NCI-H748 treated with DMSO at 0.1 percent for 48 hours (cell line): Measurements from ENCODE around the gene TTC28.

Source experiments
- DNase-seq: peaks from one replicate; lab custom pipeline; 2025; lab: John Stamatoyannopoulos, UW

Gene TTC28

DNA sequence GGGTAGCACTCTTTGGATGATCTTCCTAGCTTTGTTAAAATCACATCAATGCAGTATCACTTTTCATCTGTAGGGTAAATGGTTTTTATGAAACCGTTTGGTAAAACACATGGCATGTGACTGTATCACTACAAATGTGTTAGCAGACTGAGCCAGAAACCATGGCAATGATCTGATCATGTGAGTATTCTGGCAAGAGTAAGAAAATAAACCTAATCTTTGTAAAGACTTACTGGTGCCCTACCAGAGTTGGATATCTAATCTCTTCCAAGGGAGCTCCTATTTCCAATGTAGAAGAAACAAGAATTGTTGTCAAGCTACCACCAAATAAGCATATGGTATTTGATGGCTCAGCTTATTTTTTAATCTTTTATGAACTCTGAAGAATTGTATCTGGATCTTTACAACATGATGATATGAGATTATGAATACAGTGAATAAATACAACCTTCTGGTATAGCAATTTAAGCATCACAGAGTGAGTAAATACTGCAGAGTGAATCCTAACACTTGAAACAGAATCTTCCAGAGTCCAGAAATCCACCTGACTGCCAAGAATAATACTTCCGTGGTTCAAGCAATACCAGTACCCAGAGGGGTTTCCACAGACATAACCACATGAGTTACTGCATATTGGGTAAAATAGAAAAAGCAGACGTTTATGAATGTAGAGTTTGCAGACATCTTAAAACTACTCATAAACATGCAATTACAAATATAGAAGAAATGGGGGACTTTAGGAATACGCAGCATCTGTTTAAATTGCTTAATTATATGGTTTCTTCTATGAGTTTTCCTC, 238.8 kb downstream of the TTC28 start:
- DNase-seq = no peak

GRCh38 chr22:28438183-28438768, 241.4 kb downstream of the TTC28 start:
- no peak for DNase-seq

DNA sequence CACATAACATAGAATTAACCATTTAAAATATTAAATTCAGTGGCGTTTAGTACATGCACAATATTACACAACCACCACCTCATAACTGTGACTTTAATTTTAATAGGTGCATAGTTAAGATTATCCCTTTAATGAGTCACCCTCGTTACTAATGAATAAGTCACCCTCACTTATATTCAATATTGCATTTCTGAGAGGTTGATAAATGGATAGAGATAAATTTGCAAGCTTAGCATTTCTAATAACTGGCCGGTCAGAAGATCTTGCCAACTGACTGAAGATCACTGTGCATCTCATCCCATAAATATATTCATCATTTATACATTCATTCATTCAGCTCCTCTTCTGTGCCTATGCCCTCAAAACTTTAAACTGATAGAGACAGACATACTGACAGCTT, 243.7 kb downstream of the TTC28 start:
- no peak for DNase-seq

DNA sequence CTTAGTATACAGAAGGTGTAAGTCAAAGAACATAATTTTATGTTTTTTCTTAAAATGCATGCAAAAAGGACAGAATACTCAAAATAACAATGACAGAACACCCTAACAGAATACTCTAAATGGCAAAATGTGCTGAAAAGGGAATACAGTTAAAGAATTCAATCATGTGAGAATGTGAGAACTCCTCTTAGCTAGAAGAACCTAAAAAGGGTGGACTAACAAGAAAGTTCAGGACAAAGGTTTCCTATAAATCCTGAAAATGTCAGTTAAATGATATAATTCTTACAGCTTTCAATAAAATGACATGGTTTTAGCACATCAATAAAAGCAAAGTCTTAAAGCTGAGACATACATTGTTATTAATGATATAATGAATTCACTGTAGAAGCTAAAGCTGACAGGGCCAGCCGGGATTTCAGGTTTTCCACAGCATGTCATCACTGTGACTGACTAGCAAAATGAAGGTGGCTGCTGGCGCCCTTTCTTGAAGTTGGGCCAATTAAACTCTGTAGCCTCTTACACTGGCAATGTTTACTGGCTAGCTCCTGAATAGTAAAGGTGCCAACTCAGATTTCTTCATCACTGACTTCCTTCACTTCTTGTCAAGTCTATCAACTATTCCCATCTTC, 244.4 kb downstream of the TTC28 start:
- DNase-seq = no peak

- no peak for DNase-seq
Observed at GRCh38 chr22:28430466-28431025, 249.1 kb downstream of the TTC28 start.

DNA sequence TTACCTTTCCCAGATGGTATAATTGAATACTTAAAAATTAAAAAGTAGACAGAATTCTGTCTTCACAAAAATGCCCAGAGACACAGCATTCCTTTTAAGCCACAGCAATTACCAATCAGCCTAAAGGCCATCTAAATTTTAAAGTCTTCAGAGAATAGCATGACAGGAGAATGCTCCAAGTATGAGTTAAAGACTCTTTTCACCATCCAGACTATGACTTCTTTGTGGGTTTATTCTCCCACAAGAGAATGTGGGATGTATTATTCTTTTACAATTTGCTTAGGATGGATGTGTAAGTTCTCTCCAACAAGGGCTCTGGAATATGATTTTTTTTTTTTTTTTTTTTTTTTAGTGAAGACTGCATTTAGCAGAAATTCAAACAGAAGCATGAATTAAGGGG, 249.9 kb downstream of the TTC28 start:
- no peak for DNase-seq

- DNase-seq = no peak
Observed at GRCh38 chr22:28428271-28428670, 251.4 kb downstream of the TTC28 start.

DNA sequence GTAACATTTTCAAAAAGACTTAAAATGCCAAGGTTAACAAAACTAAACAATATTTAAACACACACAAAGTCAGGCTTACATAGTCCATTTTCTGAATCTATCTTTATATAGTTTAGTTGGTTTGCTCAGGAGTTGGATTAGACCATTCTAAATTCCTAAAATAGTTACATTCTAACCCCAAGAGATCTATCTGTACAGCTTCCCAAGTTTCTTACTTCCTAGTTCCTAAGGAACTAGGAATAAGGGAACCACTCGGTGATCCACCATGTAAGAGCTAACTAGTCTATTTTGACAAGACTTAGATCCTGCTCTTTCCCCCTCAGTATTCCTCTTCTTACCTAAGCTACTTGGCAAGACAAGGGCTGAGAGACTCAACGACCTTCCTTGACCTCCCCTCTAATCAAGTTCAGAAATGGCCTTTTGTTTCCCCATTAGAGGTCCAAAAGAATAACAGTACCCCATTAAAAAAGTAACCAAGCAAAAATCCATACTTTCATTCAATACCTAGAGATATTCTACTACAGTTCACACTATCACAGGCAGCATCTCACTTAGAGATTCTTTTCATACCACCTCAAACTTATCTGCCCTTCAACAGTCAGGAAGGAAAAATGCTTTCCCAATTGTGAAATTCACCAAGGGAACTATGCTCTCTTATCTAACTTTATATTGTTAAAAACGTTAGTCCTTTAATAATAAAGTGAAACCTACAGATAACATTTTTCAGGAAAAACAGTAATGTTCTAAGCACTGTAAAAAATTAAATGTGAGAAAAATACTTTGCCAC, 253.1 kb downstream of the TTC28 start:
- DNase-seq = no peak

DNA sequence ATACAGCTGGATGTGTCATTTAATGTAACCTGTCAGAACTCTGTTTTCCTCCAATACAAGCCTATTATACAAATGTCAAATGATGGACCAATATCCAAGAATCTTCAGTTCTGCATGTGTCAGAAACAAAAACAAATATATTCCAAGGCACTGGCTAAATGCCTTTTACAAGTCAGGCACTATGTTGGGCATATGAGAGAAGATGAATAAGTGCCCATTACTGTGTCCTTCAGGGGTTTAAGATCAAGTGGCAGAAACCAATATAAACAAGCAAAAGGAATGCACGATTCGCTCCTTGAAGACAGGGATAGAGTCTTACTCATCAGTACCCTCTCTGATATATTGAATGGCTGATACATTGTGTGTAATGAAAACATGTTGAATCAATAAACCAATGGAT, 254.4 kb downstream of the TTC28 start:
- no peak for DNase-seq

- DNase-seq = peak; percentile 15
Observed at GRCh38 chr22:28424427-28425080, 255.1 kb downstream of the TTC28 start.

DNA sequence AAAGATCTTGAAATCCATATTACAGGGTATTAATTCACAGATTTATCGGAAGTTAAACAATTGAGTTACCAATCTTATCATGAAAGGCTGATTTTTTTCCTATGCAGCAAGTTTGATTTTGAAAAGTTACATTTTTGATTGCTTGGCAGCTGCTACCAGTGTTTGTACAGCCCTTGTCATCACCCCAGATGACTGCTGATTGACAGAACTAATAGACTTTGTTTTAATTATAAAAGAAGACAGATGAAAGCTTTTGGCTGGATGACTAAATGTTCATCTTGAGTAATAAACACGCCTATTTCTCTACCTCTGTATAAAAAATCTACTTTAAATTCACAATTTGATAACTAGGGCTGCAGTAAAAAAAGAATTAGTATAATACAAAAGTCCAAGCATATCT, 259.7 kb downstream of the TTC28 start:
- DNase-seq = no peak

DNA sequence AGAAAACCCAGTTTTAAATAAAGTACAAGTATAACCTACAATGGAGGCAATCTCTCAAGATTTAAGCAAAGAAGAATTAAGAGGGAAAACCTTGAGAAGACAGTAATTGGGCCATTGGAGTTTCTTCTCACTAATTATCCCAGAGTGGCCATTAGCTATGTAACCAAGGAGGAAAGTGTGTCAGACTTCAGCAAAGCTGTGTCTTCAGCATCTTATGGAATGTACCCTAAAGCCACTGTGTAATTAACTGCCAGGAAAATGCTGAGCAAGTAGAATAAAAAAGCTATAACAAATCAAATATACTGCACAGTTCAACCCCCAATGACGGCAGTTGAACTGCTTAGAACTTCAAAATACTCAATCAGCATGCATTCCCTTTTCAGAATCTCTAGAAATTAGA, 261.6 kb downstream of the TTC28 start:
- DNase-seq = no peak

- DNase-seq = no peak
Observed at GRCh38 chr22:28417431-28417830, 262.2 kb downstream of the TTC28 start.

DNA sequence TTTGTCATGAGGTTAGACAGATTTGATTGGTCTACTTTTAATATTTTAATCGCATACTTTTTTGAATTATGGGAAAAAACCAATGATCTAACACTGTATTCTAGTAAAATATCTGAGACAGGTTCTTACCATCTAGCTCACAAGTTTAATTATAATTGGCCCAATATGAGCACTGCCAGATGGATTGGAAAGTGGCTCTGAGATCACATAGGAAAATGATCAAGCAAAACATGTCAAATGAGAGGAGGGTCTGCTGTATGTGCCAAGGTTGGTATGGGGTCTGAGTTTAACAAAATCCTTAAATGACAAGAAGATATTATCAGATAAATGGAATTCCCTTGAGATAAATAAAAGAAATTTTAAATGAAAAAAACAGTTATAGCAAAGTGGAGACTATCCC, 264.7 kb downstream of the TTC28 start:
- DNase-seq = no peak

DNA sequence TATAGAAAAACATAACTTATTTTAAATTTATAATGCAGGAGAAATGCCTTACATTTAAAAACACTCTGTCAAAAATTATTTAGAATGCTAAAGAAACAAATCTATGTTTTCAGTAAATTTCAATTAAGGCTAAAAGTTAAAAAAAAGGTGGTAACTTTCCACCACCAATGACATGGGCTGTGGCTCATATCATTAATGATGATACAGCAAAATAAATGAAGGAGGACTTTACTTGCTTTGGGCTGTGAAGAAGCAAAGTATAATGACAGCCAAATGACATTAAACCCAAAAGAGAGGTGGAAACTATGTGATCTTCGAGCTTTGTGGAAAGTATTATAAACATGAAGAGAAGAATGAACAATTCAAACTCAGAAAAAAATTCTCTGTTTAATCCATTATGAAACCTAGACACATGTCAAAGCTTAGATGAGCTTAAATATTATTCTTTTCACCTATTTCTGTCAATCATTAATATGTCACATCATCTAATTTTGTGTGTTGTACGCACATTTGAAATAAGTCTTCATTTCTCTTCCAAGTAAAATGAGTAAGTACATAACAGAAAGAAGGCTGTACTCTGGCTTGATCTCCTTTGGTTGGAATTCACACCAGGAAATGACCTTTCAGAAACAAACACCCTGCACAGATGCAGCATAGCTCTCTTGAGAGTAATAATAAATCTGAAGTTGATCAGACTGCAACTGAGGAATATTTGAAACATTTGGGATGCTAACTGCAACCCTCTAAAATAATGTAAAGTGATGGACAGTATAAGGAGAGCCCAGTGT, 265.8 kb downstream of the TTC28 start:
- no peak for DNase-seq

GRCh38 chr22:28412109-28412508, 267.5 kb downstream of the TTC28 start:
- no peak for DNase-seq

DNA sequence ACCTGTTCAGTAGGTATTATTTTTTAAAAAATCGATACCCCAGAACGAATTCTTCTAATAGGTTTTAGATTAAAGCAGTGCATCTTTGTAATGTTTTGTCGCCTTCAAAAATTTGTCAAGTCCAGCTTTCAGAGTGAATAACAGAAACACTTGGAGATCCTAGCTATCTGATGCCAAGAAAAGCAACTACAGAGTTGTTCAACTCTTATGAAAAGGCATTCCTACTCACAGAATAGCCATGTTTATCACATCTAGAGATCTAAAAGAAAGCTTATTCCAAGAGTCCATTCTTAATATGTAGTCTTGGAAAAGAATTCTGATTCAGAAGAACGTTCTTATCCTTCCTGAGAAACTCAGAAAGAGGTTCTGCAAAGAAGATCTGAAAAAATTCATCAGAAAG, 268.5 kb downstream of the TTC28 start:
- DNase-seq = no peak

- no peak for DNase-seq
Observed at GRCh38 chr22:28410050-28410816, 269.4 kb downstream of the TTC28 start.

- DNase-seq = no peak
Observed at GRCh38 chr22:28408709-28409108, 270.9 kb downstream of the TTC28 start.

- no peak for DNase-seq
Observed at GRCh38 chr22:28407645-28408044, 272.0 kb downstream of the TTC28 start.
